Measurements from ENCODE around the gene OGG1. TPM values are rescaled to one million over a fixed set of nuclear protein-coding genes. Genes with fewer than 3 reads are reported as not detected.

The OGG1 gene
- total RNA-seq, 1 donor from 2014 or later = 15.3 TPM

DNA sequence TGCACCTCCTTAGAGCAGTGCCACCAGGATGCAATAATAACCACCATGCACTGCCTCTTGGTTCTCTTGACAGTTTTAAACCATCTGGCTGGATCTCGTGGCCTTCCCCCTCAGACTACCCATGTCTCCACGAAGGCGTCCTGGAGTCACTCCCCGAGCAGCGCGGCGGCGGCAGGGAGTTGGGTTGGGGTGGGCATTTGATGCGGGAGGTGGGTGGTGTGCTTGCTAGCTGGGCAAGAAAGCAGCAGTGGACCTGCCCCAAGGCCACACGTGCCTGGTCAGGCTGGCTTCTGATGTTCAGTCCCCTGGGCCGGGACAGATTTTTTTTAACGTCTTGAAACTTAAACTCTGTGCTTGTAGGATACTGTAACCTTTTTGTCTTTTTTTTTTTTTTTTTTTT, 56.4 kb downstream of the OGG1 start:
- H3K4me1 Mint-ChIP-seq (ENCODE audit: low read depth, unreplicated experiment) = peaks cover 31% of the 10 kb centered on the region
- peaks cover 47% of the 10 kb centered on the region for H3K36me3 ChIP-seq (ENCODE audit: insufficient read depth, low read length)
- no peak overlapping the region for H3K27ac ChIP-seq (ENCODE audit: low read depth, low read length)
- H3K27ac Mint-ChIP-seq (ENCODE audit: unreplicated experiment) = no peak overlapping the region
- no peak overlapping the region for H3K4me2 ChIP-seq (ENCODE audit: low read length)
- no peak overlapping the region for H3K4me3 ChIP-seq (ENCODE audit: insufficient read depth, low read depth, low read length)
- no peaks in the 10 kb centered on the region for H3K9me3 ChIP-seq (ENCODE audit: insufficient read depth, low read depth, low read length)
- H3K9ac ChIP-seq (ENCODE audit: low read length) = no peak overlapping the region
- FAIRE-seq (no peak), DNase-seq (ENCODE audit: low read depth) (no peak)
- peaks cover 21% of the 10 kb centered on the region for H3K79me2 ChIP-seq (ENCODE audit: insufficient read depth, low read length)
- H3K27me3 ChIP-seq (ENCODE audit: insufficient read depth, low read length) = no peaks in the 10 kb centered on the region
- H2AFZ ChIP-seq (ENCODE audit: low read depth, low read length) = no peak overlapping the region
- no peaks in the 10 kb centered on the region for H3K9me3 Mint-ChIP-seq (ENCODE audit: unreplicated experiment)
- TF ChIP-seq, protein P1, sequence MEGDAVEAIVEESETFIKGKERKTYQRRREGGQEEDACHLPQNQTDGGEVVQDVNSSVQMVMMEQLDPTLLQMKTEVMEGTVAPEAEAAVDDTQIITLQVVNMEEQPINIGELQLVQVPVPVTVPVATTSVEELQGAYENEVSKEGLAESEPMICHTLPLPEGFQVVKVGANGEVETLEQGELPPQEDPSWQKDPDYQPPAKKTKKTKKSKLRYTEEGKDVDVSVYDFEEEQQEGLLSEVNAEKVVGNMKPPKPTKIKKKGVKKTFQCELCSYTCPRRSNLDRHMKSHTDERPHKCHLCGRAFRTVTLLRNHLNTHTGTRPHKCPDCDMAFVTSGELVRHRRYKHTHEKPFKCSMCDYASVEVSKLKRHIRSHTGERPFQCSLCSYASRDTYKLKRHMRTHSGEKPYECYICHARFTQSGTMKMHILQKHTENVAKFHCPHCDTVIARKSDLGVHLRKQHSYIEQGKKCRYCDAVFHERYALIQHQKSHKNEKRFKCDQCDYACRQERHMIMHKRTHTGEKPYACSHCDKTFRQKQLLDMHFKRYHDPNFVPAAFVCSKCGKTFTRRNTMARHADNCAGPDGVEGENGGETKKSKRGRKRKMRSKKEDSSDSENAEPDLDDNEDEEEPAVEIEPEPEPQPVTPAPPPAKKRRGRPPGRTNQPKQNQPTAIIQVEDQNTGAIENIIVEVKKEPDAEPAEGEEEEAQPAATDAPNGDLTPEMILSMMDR (IDR thresholded peaks at IDR 0.05; ENCODE audit: insufficient read depth, low read depth, low read length) = no peak
- no peak for TF ChIP-seq EZH2 (IDR thresholded peaks at IDR 0.05; ENCODE audit: insufficient read depth, low read length)
- peaks cover 15% of the 10 kb centered on the region for H3K4me1 ChIP-seq (ENCODE audit: insufficient read depth, low read length)
- H3K36me3 Mint-ChIP-seq (ENCODE audit: low read depth, unreplicated experiment) = peaks cover 29% of the 10 kb centered on the region
- no peak overlapping the region for H3K4me3 Mint-ChIP-seq (ENCODE audit: unreplicated experiment)
- H3K27me3 Mint-ChIP-seq (ENCODE audit: low read depth, unreplicated experiment) = no peaks in the 10 kb centered on the region
- H4K20me1 ChIP-seq (ENCODE audit: insufficient read depth, low read length) = peaks cover 55% of the 10 kb centered on the region

Other genes starting within 250 kb of the OGG1 start
- gene LHFPL4, start 196.1 kb upstream of the OGG1 start, total RNA-seq = 0.11 TPM in 1 of 2 replicates, not detected in the other
- gene MTMR14, start 100.4 kb upstream of the OGG1 start, total RNA-seq = 27.5 and 27.6 TPM in 2 replicates
- 0.20 TPM in 1 of 2 replicates, not detected in the other for gene CPNE9, start 46.1 kb upstream of the OGG1 start, total RNA-seq
- gene BRPF1, start 18.2 kb upstream of the OGG1 start, total RNA-seq = 19.5 TPM in 2 replicates
- 5.1 and 7.1 TPM in 2 replicates for gene CAMK1, start 20.0 kb downstream of the OGG1 start, total RNA-seq
- 54.5 and 58.7 TPM in 2 replicates for gene TADA3, start 42.5 kb downstream of the OGG1 start, total RNA-seq
- gene ARPC4, start 43.1 kb downstream of the OGG1 start, total RNA-seq = 187 and 205 TPM in 2 replicates
- 25.4 and 29.8 TPM in 2 replicates for gene TTLL3, start 60.3 kb downstream of the OGG1 start, total RNA-seq
- 35.4 and 36.2 TPM in 2 replicates for gene RPUSD3, start 94.1 kb downstream of the OGG1 start, total RNA-seq
- not detected in 2 replicates for gene CIDEC, start 130.3 kb downstream of the OGG1 start, total RNA-seq
- 31.7 and 33.6 TPM in 2 replicates for gene JAGN1, start 140.7 kb downstream of the OGG1 start, total RNA-seq
- 3.7 and 4.6 TPM in 2 replicates for gene IL17RE, start 152.9 kb downstream of the OGG1 start, total RNA-seq
- 20.1 and 23.9 TPM in 2 replicates for gene IL17RC, start 167.1 kb downstream of the OGG1 start, total RNA-seq
- gene CRELD1, start 183.9 kb downstream of the OGG1 start, total RNA-seq = 18.8 and 26.2 TPM in 2 replicates
- gene PRRT3, start 202.5 kb downstream of the OGG1 start, total RNA-seq = 2.2 and 2.4 TPM in 2 replicates
- gene EMC3, start 236.9 kb downstream of the OGG1 start, total RNA-seq = 59.7 and 61.0 TPM in 2 replicates

Measured in astrocyte (in vitro differentiated cells and primary cell).